PFSK-1 (cell line): ENCODE results near the gene BCAS3.

Experiments used
- FOXP2 ChIP-seq: optimal IDR thresholded peaks from 2 replicates; pipeline ENCODE3; 2011; ENCODE audit warnings: borderline replicate concordance, control low read depth, inconsistent platforms; ENCODE audit not compliant: insufficient read depth; ENCODE audit errors: extremely low read length, extremely low read depth
- POLR2AphosphoS5 ChIP-seq: IDR thresholded peaks from 2 replicates; pipeline ENCODE4 v1.6.1; 2012; ENCODE audit warnings: low read depth, mild to moderate bottlenecking, control low read depth, low read length, moderate library complexity
- REST ChIP-seq, 2 experiments: IDR thresholded peaks; 2 replicates each; pipeline versions ENCODE4 v1.6.1 to v1.8.0; 2011 to 2012; ENCODE audit warnings: low read depth in 2 of 2, low read length in 2 of 2, control low read depth in 1 of 2, inconsistent platforms in 1 of 2, mild to moderate bottlenecking in 1 of 2, moderate library complexity in 1 of 2; ENCODE audit not compliant: insufficient read depth in 1 of 2
- SIN3A ChIP-seq: IDR thresholded peaks from 2 replicates; pipeline ENCODE4 v1.6.1; 2012; ENCODE audit warnings: mild to moderate bottlenecking, low read length, moderate library complexity, borderline replicate concordance; ENCODE audit not compliant: insufficient read depth
- TAF1 ChIP-seq: IDR thresholded peaks from 2 replicates; pipeline ENCODE4 v1.6.1; 2012; ENCODE audit warnings: low read length, control low read depth, borderline replicate concordance; ENCODE audit not compliant: insufficient read depth

- no peak for TF ChIP-seq FOXP2
- TF ChIP-seq POLR2AphosphoS5, result no peak
- TF ChIP-seq SIN3A, result no peak
- TF ChIP-seq REST (IDR thresholded peaks at IDR 0.05; ENCODE audit: insufficient read depth in 1 of 2, low read depth in 2 of 2, low read length in 2 of 2), result no peak
- TF ChIP-seq TAF1, result no peak
These were observed 267.1 kb downstream of the BCAS3 start for GRCh38 chr17:60944751-60945150.
